Loucy (cell line): ENCODE measurements around the gene MAP2.

Experiments
- H2AFZ ChIP-seq: fragments of 200-600 bp; sonication (generic); 2 replicates; pipeline ENCODE4 v1.6.0; 2016; ENCODE audit warnings: antibody characterized with exemption, mild to moderate bottlenecking, low read length, moderate library complexity
- H3F3A ChIP-seq: fragments of 200-600 bp; 2 replicates; pipeline ENCODE4 v1.6.0; 2016; ENCODE audit warnings: antibody characterized with exemption, low read depth, mild to moderate bottlenecking
- H3K27me3 ChIP-seq: fragments of 200-600 bp; sonication (generic); 2 replicates; pipeline ENCODE4 v1.6.1; 2014; ENCODE audit warnings: low read length, mild to moderate bottlenecking; ENCODE audit not compliant: insufficient read depth, poor library complexity, severe bottlenecking
- H3K36me3 ChIP-seq: fragments of 200-600 bp; sonication (generic); 2 replicates; pipeline ENCODE4 v1.6.1; 2016; ENCODE audit warnings: low read length; ENCODE audit not compliant: insufficient read depth
- H3K4me1 ChIP-seq: fragments of 200-600 bp; sonication (generic); 2 replicates; pipeline ENCODE4 v1.5.1; 2014; ENCODE audit warnings: low read length, mild to moderate bottlenecking; ENCODE audit not compliant: insufficient read depth, poor library complexity, severe bottlenecking
- H3K4me2 ChIP-seq: fragments of 200-600 bp; sonication (generic); 2 replicates; pipeline ENCODE4 v1.6.0; 2014; ENCODE audit warnings: antibody characterized with exemption, low read length, low read depth, mild to moderate bottlenecking; ENCODE audit not compliant: poor library complexity, severe bottlenecking
- H3K4me3 ChIP-seq: fragments of 200-600 bp; sonication (generic); 2 replicates; pipeline ENCODE4 v1.5.1; 2014; ENCODE audit warnings: low read length, mild to moderate bottlenecking, mixed read lengths; ENCODE audit not compliant: poor library complexity, severe bottlenecking
- H3K79me2 ChIP-seq: fragments of 200-600 bp; sonication (generic); 2 replicates; pipeline ENCODE4 v1.6.1; 2014; ENCODE audit warnings: low read length; ENCODE audit not compliant: insufficient read depth
- H3K9ac ChIP-seq: fragments of 200-600 bp; sonication (generic); 2 replicates; pipeline ENCODE4 v1.6.0; 2014; ENCODE audit warnings: mild to moderate bottlenecking, low read depth, low read length, moderate library complexity; ENCODE audit not compliant: poor library complexity, severe bottlenecking
- H3K9me2 ChIP-seq: fragments of 200-600 bp; sonication (generic); replicated peaks from 2 replicates; pipeline ENCODE4 v1.6.1; 2016; ENCODE audit warnings: low read depth, low read length, mixed read lengths
- H3K9me3 ChIP-seq: fragments of 200-600 bp; sonication (generic); 2 replicates; pipeline ENCODE4 v1.6.1; 2014; ENCODE audit warnings: mild to moderate bottlenecking, antibody characterized with exemption, low read length, low read depth; ENCODE audit not compliant: insufficient read depth
- H4K20me1 ChIP-seq: fragments of 200-600 bp; sonication (generic); 2 replicates; pipeline ENCODE4 v1.6.0; 2014; ENCODE audit warnings: antibody characterized with exemption, low read length, mild to moderate bottlenecking; ENCODE audit not compliant: insufficient read depth, poor library complexity, severe bottlenecking
- CTCF ChIP-seq: fragments of 200-600 bp; sonication (generic); conservative IDR thresholded peaks from 2 replicates; pipeline ENCODE4 v1.5.1; 2014; ENCODE audit warnings: mild to moderate bottlenecking, antibody characterized with exemption, low read length
- EZH2phosphoT487 ChIP-seq: fragments of 200-600 bp; IDR thresholded peaks from 2 replicates; pipeline ENCODE4 v1.6.1; 2018; ENCODE audit warnings: antibody characterized with exemption, mild to moderate bottlenecking, moderate library complexity, borderline replicate concordance

MAP2 gene

DNA sequence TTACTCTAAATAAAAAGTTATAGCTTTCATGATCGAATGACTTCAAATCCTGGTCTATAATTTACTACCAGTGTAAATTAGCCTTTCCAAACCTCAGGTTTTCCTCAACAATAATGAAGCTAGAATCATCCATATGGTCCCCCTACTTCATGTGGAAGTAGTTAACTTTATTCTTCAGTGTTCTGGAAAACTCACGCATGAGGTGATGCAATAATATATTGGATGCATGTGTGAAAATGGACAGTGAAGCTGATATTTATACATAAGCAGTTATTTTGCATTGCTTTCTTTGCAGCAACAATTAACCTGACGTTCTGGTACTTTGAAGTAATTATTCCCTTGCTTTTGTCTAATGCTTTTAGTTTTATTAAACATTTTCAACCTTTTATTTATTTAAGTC, 329.2 kb downstream of the MAP2 start:
- Histone ChIP-seq H4K20me1 (no peaks in the 10 kb centered on the region), H3K79me2 (no peaks in the 10 kb centered on the region), H3K4me3 (no peak overlapping the region), H3K36me3 (no peaks in the 10 kb centered on the region), H3K9me3 (no peaks in the 10 kb centered on the region), H3K9me2 (no peaks in the 10 kb centered on the region), H3K27me3 (no peaks in the 10 kb centered on the region), H3K4me2 (no peak overlapping the region), H3K4me1 (no peaks in the 10 kb centered on the region), H2AFZ (no peak overlapping the region), H3K9ac (no peak overlapping the region), H3F3A (no peaks in the 10 kb centered on the region)
- no peak for TF ChIP-seq CTCF
- no peak for TF ChIP-seq EZH2phosphoT487

DNA sequence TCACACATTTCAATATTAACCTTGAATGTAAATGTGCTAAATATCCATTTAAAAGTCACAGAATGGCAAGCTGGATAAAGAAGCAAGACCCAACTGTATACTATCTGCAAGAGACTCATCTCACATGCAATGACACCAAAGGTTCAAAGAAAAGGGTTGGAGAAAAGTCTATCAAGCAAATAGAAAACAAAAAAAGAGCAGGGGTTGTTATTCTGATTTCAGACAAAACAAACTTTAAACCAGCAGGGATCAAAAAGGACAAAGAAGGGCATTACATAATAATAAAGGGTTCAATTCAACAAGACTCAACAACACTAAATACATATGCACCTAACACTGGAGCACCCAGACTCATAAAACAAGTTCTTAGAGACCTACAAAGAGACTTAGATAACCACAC, 333.3 kb downstream of the MAP2 start:
- Histone ChIP-seq H3K9me3 (no peaks in the 10 kb centered on the region), H2AFZ (no peak overlapping the region), H3K4me1 (no peaks in the 10 kb centered on the region), H3K79me2 (no peaks in the 10 kb centered on the region), H3K27me3 (no peaks in the 10 kb centered on the region), H3F3A (no peaks in the 10 kb centered on the region), H3K4me3 (no peak overlapping the region), H4K20me1 (no peaks in the 10 kb centered on the region), H3K4me2 (no peak overlapping the region), H3K36me3 (no peaks in the 10 kb centered on the region), H3K9ac (no peak overlapping the region), H3K9me2 (no peaks in the 10 kb centered on the region)
- no peak for TF ChIP-seq EZH2phosphoT487
- no peak for TF ChIP-seq CTCF

DNA sequence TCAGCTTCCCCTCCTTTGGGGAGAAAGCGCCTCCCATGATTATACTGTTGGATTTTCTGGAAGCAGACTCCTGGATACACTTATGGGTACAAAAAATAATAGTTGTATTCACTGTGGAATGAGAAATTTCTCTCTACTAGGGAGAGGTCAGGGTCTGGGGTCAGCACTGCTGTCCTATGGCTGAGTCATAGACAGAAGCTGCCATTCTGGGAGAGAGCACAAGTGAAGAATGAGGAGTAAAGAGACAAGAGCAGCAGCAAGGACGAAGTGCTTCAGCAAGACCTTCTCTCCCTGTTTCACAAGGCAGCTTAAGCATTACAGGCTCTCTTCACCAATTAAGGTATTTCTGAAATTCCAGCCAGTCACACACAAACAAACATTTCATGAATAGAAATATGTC, 337.7 kb downstream of the MAP2 start:
- Histone ChIP-seq H3K4me1 (no peaks in the 10 kb centered on the region), H3K9me2 (no peaks in the 10 kb centered on the region), H3K9ac (no peak overlapping the region), H3K36me3 (no peaks in the 10 kb centered on the region), H2AFZ (no peak overlapping the region), H3K27me3 (no peaks in the 10 kb centered on the region), H3K4me3 (no peak overlapping the region), H3K79me2 (no peaks in the 10 kb centered on the region), H3K9me3 (no peaks in the 10 kb centered on the region), H3F3A (no peaks in the 10 kb centered on the region), H4K20me1 (no peaks in the 10 kb centered on the region), H3K4me2 (no peak overlapping the region)
- no peak for TF ChIP-seq CTCF
- TF ChIP-seq EZH2phosphoT487: no peak
